Loucy (cell line): ENCODE results near the gene NRG3.

Source experiments
- H2AFZ ChIP-seq: fragments of 200-600 bp; sonication (generic); 2 replicates; pipeline ENCODE4 v1.6.0; 2016; ENCODE audit warnings: antibody characterized with exemption, mild to moderate bottlenecking, low read length, moderate library complexity
- H3F3A ChIP-seq: fragments of 200-600 bp; 2 replicates; pipeline ENCODE4 v1.6.0; 2016; ENCODE audit warnings: antibody characterized with exemption, low read depth, mild to moderate bottlenecking
- H3K27me3 ChIP-seq: fragments of 200-600 bp; sonication (generic); 2 replicates; pipeline ENCODE4 v1.6.1; 2014; ENCODE audit warnings: low read length, mild to moderate bottlenecking; ENCODE audit not compliant: insufficient read depth, poor library complexity, severe bottlenecking
- H3K36me3 ChIP-seq: fragments of 200-600 bp; sonication (generic); 2 replicates; pipeline ENCODE4 v1.6.1; 2016; ENCODE audit warnings: low read length; ENCODE audit not compliant: insufficient read depth
- H3K4me1 ChIP-seq: fragments of 200-600 bp; sonication (generic); 2 replicates; pipeline ENCODE4 v1.5.1; 2014; ENCODE audit warnings: low read length, mild to moderate bottlenecking; ENCODE audit not compliant: insufficient read depth, poor library complexity, severe bottlenecking
- H3K4me2 ChIP-seq: fragments of 200-600 bp; sonication (generic); 2 replicates; pipeline ENCODE4 v1.6.0; 2014; ENCODE audit warnings: antibody characterized with exemption, low read length, low read depth, mild to moderate bottlenecking; ENCODE audit not compliant: poor library complexity, severe bottlenecking
- H3K4me3 ChIP-seq: fragments of 200-600 bp; sonication (generic); 2 replicates; pipeline ENCODE4 v1.5.1; 2014; ENCODE audit warnings: low read length, mild to moderate bottlenecking, mixed read lengths; ENCODE audit not compliant: poor library complexity, severe bottlenecking
- H3K79me2 ChIP-seq: fragments of 200-600 bp; sonication (generic); 2 replicates; pipeline ENCODE4 v1.6.1; 2014; ENCODE audit warnings: low read length; ENCODE audit not compliant: insufficient read depth
- H3K9ac ChIP-seq: fragments of 200-600 bp; sonication (generic); 2 replicates; pipeline ENCODE4 v1.6.0; 2014; ENCODE audit warnings: mild to moderate bottlenecking, low read depth, low read length, moderate library complexity; ENCODE audit not compliant: poor library complexity, severe bottlenecking
- H3K9me2 ChIP-seq: fragments of 200-600 bp; sonication (generic); replicated peaks from 2 replicates; pipeline ENCODE4 v1.6.1; 2016; ENCODE audit warnings: low read depth, low read length, mixed read lengths
- H3K9me3 ChIP-seq: fragments of 200-600 bp; sonication (generic); 2 replicates; pipeline ENCODE4 v1.6.1; 2014; ENCODE audit warnings: mild to moderate bottlenecking, antibody characterized with exemption, low read length, low read depth; ENCODE audit not compliant: insufficient read depth
- H4K20me1 ChIP-seq: fragments of 200-600 bp; sonication (generic); 2 replicates; pipeline ENCODE4 v1.6.0; 2014; ENCODE audit warnings: antibody characterized with exemption, low read length, mild to moderate bottlenecking; ENCODE audit not compliant: insufficient read depth, poor library complexity, severe bottlenecking
- CTCF ChIP-seq: fragments of 200-600 bp; sonication (generic); conservative IDR thresholded peaks from 2 replicates; pipeline ENCODE4 v1.5.1; 2014; ENCODE audit warnings: mild to moderate bottlenecking, antibody characterized with exemption, low read length
- EZH2phosphoT487 ChIP-seq: fragments of 200-600 bp; IDR thresholded peaks from 2 replicates; pipeline ENCODE4 v1.6.1; 2018; ENCODE audit warnings: antibody characterized with exemption, mild to moderate bottlenecking, moderate library complexity, borderline replicate concordance

Gene NRG3

GRCh38 chr10:82497439-82497838 lies 622.4 kb downstream of the NRG3 start:
- H3K36me3 ChIP-seq, result no peaks in the 10 kb centered on the region
- no peaks in the 10 kb centered on the region for H3K79me2 ChIP-seq
- H2AFZ ChIP-seq, result no peak overlapping the region
- no peaks in the 10 kb centered on the region for H3K9me2 ChIP-seq
- H3K27me3 ChIP-seq, result no peaks in the 10 kb centered on the region
- H3K4me3 ChIP-seq, result no peak overlapping the region
- H3K9me3 ChIP-seq, result no peaks in the 10 kb centered on the region
- no peaks in the 10 kb centered on the region for H4K20me1 ChIP-seq
- TF ChIP-seq EZH2phosphoT487 (no peak), CTCF (no peak)
- H3K4me2 ChIP-seq, result no peak overlapping the region
- no peaks in the 10 kb centered on the region for H3F3A ChIP-seq
- H3K4me1 ChIP-seq, result no peaks in the 10 kb centered on the region
- no peak overlapping the region for H3K9ac ChIP-seq

GRCh38 chr10:82498976-82499375 lies 624.0 kb downstream of the NRG3 start:
- H3K4me2 ChIP-seq, result no peak overlapping the region
- H3K27me3 ChIP-seq, result no peaks in the 10 kb centered on the region
- no peaks in the 10 kb centered on the region for H4K20me1 ChIP-seq
- no peaks in the 10 kb centered on the region for H3K9me2 ChIP-seq
- H3K36me3 ChIP-seq, result no peaks in the 10 kb centered on the region
- no peaks in the 10 kb centered on the region for H3K79me2 ChIP-seq
- H3F3A ChIP-seq, result no peaks in the 10 kb centered on the region
- no peak for TF ChIP-seq EZH2phosphoT487
- no peak for TF ChIP-seq CTCF
- no peaks in the 10 kb centered on the region for H3K9me3 ChIP-seq
- no peak overlapping the region for H3K9ac ChIP-seq
- H3K4me3 ChIP-seq, result no peak overlapping the region
- H2AFZ ChIP-seq, result no peak overlapping the region
- no peaks in the 10 kb centered on the region for H3K4me1 ChIP-seq

- H3K9me3 ChIP-seq, result no peaks in the 10 kb centered on the region
- H3F3A ChIP-seq, result no peaks in the 10 kb centered on the region
- no peaks in the 10 kb centered on the region for H3K9me2 ChIP-seq
- no peak overlapping the region for H2AFZ ChIP-seq
- no peaks in the 10 kb centered on the region for H3K4me1 ChIP-seq
- no peak for TF ChIP-seq EZH2phosphoT487
- TF ChIP-seq CTCF, result no peak
- no peaks in the 10 kb centered on the region for H3K79me2 ChIP-seq
- no peak overlapping the region for H3K9ac ChIP-seq
- H3K36me3 ChIP-seq, result no peaks in the 10 kb centered on the region
- no peaks in the 10 kb centered on the region for H4K20me1 ChIP-seq
- no peak overlapping the region for H3K4me2 ChIP-seq
- H3K27me3 ChIP-seq, result no peaks in the 10 kb centered on the region
- H3K4me3 ChIP-seq, result no peak overlapping the region
These were observed 630.0 kb downstream of the NRG3 start for GRCh38 chr10:82505009-82505408.
